NT2/D1 (cell line): Measurements from ENCODE around the gene ARHGAP10.

Experiments
- SUZ12 ChIP-seq: IDR thresholded peaks from 2 replicates; pipeline ENCODE4 v1.6.1; 2011; ENCODE audit not compliant: insufficient read length, insufficient read depth; ENCODE audit errors: extremely low read depth
- YY1 ChIP-seq: IDR thresholded peaks from 2 replicates; pipeline ENCODE4 v1.6.1; 2011; ENCODE audit not compliant: insufficient read length, insufficient read depth
- ZNF274 ChIP-seq: IDR thresholded peaks from 2 replicates; pipeline ENCODE4 v1.6.1; 2011; ENCODE audit warnings: mild to moderate bottlenecking, low read depth, low read length

DNA sequence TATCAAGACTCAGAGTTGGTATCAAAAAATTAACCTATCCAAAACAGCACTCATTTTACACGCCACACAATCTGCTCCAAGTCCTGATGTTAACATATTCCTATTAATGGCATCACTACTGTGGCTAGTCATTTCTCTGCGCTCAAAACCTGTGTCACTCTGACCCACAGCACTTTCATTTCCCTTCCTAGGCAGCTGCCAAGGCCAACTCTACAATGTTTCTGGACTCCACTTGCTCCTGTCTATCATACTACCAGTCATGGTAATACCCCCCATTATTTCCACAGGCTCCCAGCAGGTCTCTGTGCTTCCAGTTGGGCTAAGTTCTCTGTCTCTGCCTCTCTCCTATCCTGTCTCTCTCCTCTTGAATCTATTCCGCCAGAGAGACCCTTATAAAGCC, 386.7 kb downstream of the ARHGAP10 start:
- TF ChIP-seq YY1 (no peak), SUZ12 (no peak), ZNF274 (no peak)
